ENCODE measurements around the gene SMARCA1. TPM values are rescaled to one million over a fixed set of nuclear protein-coding genes. Genes with fewer than 3 reads are reported as not detected.

The SMARCA1 gene
- total RNA-seq, 1 donor from 2014 or later: 118 TPM

GRCh38 chrX:129478516-129478915 lies 44.8 kb downstream of the SMARCA1 start:
- TF ChIP-seq CTCF (IDR thresholded peaks at IDR 0.05): no peak
- Mint-ChIP-seq H3K27ac (ENCODE audit: unreplicated experiment) (peak overlapping the region; percentile 25), H3K36me3 (ENCODE audit: unreplicated experiment) (peaks cover 45% of the 10 kb centered on the region), H3K4me3 (ENCODE audit: unreplicated experiment) (no peak overlapping the region), H3K27me3 (ENCODE audit: unreplicated experiment) (no peaks in the 10 kb centered on the region), H3K4me1 (ENCODE audit: unreplicated experiment) (peaks cover 2% of the 10 kb centered on the region), H3K9me3 (ENCODE audit: unreplicated experiment) (no peaks in the 10 kb centered on the region)
- no peak for DNase-seq (ENCODE audit: extremely low spot score, unreplicated experiment)

- Mint-ChIP-seq H3K4me3 (ENCODE audit: unreplicated experiment) (no peak overlapping the region), H3K27me3 (ENCODE audit: unreplicated experiment) (no peaks in the 10 kb centered on the region), H3K27ac (ENCODE audit: unreplicated experiment) (no peak overlapping the region), H3K9me3 (ENCODE audit: unreplicated experiment) (no peaks in the 10 kb centered on the region), H3K4me1 (ENCODE audit: unreplicated experiment) (peaks cover 2% of the 10 kb centered on the region), H3K36me3 (ENCODE audit: unreplicated experiment) (peaks cover 38% of the 10 kb centered on the region)
- no peak for TF ChIP-seq CTCF (IDR thresholded peaks at IDR 0.05)
- DNase-seq (ENCODE audit: extremely low spot score, unreplicated experiment): no peak
Observed at GRCh38 chrX:129472116-129472515, 51.2 kb downstream of the SMARCA1 start.

- no peaks in the 10 kb centered on the region for H3K9me3 Mint-ChIP-seq (ENCODE audit: unreplicated experiment)
- TF ChIP-seq CTCF (IDR thresholded peaks at IDR 0.05): peak; percentile 49
- H3K36me3 Mint-ChIP-seq (ENCODE audit: unreplicated experiment): peaks cover 29% of the 10 kb centered on the region
- H3K4me1 Mint-ChIP-seq (ENCODE audit: unreplicated experiment): no peaks in the 10 kb centered on the region
- H3K27ac Mint-ChIP-seq (ENCODE audit: unreplicated experiment): no peak overlapping the region
- no peak for DNase-seq (ENCODE audit: extremely low spot score, unreplicated experiment)
- H3K27me3 Mint-ChIP-seq (ENCODE audit: unreplicated experiment): no peaks in the 10 kb centered on the region
- H3K4me3 Mint-ChIP-seq (ENCODE audit: unreplicated experiment): no peak overlapping the region
Observed at GRCh38 chrX:129462707-129463106, 60.6 kb downstream of the SMARCA1 start.

GRCh38 chrX:129461801-129462456 lies 61.4 kb downstream of the SMARCA1 start:
- no peak for DNase-seq (ENCODE audit: extremely low spot score, unreplicated experiment)
- no peak overlapping the region for H3K27ac Mint-ChIP-seq (ENCODE audit: unreplicated experiment)
- H3K4me1 Mint-ChIP-seq (ENCODE audit: unreplicated experiment): no peaks in the 10 kb centered on the region
- no peak for TF ChIP-seq CTCF (IDR thresholded peaks at IDR 0.05)
- H3K4me3 Mint-ChIP-seq (ENCODE audit: unreplicated experiment): no peak overlapping the region
- no peaks in the 10 kb centered on the region for H3K27me3 Mint-ChIP-seq (ENCODE audit: unreplicated experiment)
- peaks cover 27% of the 10 kb centered on the region for H3K36me3 Mint-ChIP-seq (ENCODE audit: unreplicated experiment)
- no peaks in the 10 kb centered on the region for H3K9me3 Mint-ChIP-seq (ENCODE audit: unreplicated experiment)

- Mint-ChIP-seq H3K4me3 (ENCODE audit: unreplicated experiment) (no peak overlapping the region), H3K9me3 (ENCODE audit: unreplicated experiment) (no peaks in the 10 kb centered on the region), H3K36me3 (ENCODE audit: unreplicated experiment) (peaks cover 49% of the 10 kb centered on the region), H3K27ac (ENCODE audit: unreplicated experiment) (no peak overlapping the region), H3K27me3 (ENCODE audit: unreplicated experiment) (no peaks in the 10 kb centered on the region), H3K4me1 (ENCODE audit: unreplicated experiment) (no peaks in the 10 kb centered on the region)
- no peak for TF ChIP-seq CTCF (IDR thresholded peaks at IDR 0.05)
- no peak for DNase-seq (ENCODE audit: extremely low spot score, unreplicated experiment)
Observed at GRCh38 chrX:129452523-129452922, 70.8 kb downstream of the SMARCA1 start.

All from osteocyte (in vitro differentiated cells).